ACC112 (cell line): ENCODE results near the gene IGF2BP3.
A peak's percentile ranks its signal among the peaks of the same experiment; 100 is the strongest.

Experiments used
- H2AFZ ChIP-seq: fragments of 200-600 bp; sonication (generic); one replicate; pipeline ENCODE4 v1.6.0; 2017; ENCODE audit warnings: antibody characterized with exemption, low read length; ENCODE audit not compliant: unreplicated experiment
- H3K27ac ChIP-seq: fragments of 200-600 bp; sonication (generic); 2 replicates; pipeline ENCODE4 v1.5.1; 2014; ENCODE audit warnings: low read depth, mild to moderate bottlenecking, antibody characterized with exemption, low read length, moderate library complexity
- H3K27me3 ChIP-seq: fragments of 200-600 bp; sonication (generic); 2 replicates; pipeline ENCODE4 v1.6.1; 2014; ENCODE audit warnings: mild to moderate bottlenecking, antibody characterized with exemption, low read length, moderate library complexity, mixed read lengths; ENCODE audit not compliant: insufficient read depth
- H3K36me3 ChIP-seq: fragments of 200-600 bp; sonication (generic); 2 replicates; pipeline ENCODE4 v1.6.1; 2016; ENCODE audit warnings: mild to moderate bottlenecking, antibody characterized with exemption, low read length, moderate library complexity, mixed read lengths; ENCODE audit not compliant: insufficient read depth
- H3K4me1 ChIP-seq: fragments of 200-600 bp; sonication (generic); one replicate; pipeline ENCODE4 v1.6.1; 2016; ENCODE audit warnings: low read length, mixed read lengths; ENCODE audit not compliant: insufficient read depth, unreplicated experiment, control insufficient read depth
- H3K4me3 ChIP-seq: fragments of 200-600 bp; sonication (generic); 2 replicates; pipeline ENCODE4 v1.5.1; 2014; ENCODE audit warnings: mild to moderate bottlenecking, low read depth, low read length
- H3K79me2 ChIP-seq: fragments of 200-600 bp; sonication (generic); one replicate; pipeline ENCODE4 v1.6.0; 2016; ENCODE audit warnings: low read length; ENCODE audit not compliant: control insufficient read depth, unreplicated experiment, insufficient read depth

IGF2BP3 gene

GRCh38 chr7:23378996-23379395 is 91.3 kb downstream of the IGF2BP3 start:
- Histone ChIP-seq H3K79me2 (peaks cover 42% of the 10 kb centered on the region), H3K4me1 (peaks cover 44% of the 10 kb centered on the region), H3K36me3 (no peaks in the 10 kb centered on the region), H3K27ac (no peak overlapping the region), H3K4me3 (no peak overlapping the region), H3K27me3 (no peaks in the 10 kb centered on the region), H2AFZ (no peak overlapping the region)

- Histone ChIP-seq H3K79me2 (peaks cover 46% of the 10 kb centered on the region), H2AFZ (no peak overlapping the region), H3K27me3 (no peaks in the 10 kb centered on the region), H3K4me1 (peaks cover 53% of the 10 kb centered on the region), H3K36me3 (no peaks in the 10 kb centered on the region), H3K4me3 (peak overlapping the region; percentile 2; the same call in 1 of the 2 replicates), H3K27ac (peak overlapping the region; percentile 64)
These were observed 93.2 kb downstream of the IGF2BP3 start for GRCh38 chr7:23377134-23377533.

GRCh38 chr7:23373151-23374004 is 96.9 kb downstream of the IGF2BP3 start:
- Histone ChIP-seq H3K4me1 (peaks cover 43% of the 10 kb centered on the region), H3K27me3 (no peaks in the 10 kb centered on the region), H3K4me3 (peak overlapping the region; percentile 7; the same call in 1 of the 2 replicates), H3K79me2 (peaks cover 43% of the 10 kb centered on the region), H2AFZ (no peak overlapping the region), H3K27ac (peak overlapping the region; percentile 70), H3K36me3 (no peaks in the 10 kb centered on the region)

- no peaks in the 10 kb centered on the region for H3K27me3 ChIP-seq
- H3K79me2 ChIP-seq, result peaks cover 43% of the 10 kb centered on the region
- no peaks in the 10 kb centered on the region for H3K36me3 ChIP-seq
- no peak overlapping the region for H3K4me3 ChIP-seq
- H2AFZ ChIP-seq, result no peak overlapping the region
- H3K27ac ChIP-seq, result peak overlapping the region; percentile 70; the same call in 1 of the 2 replicates
- peaks cover 37% of the 10 kb centered on the region for H3K4me1 ChIP-seq
These were observed 97.7 kb downstream of the IGF2BP3 start for GRCh38 chr7:23372611-23373010.

GRCh38 chr7:23371654-23372053 is 98.6 kb downstream of the IGF2BP3 start:
- Histone ChIP-seq H3K27ac (no peak overlapping the region), H3K79me2 (peaks cover 40% of the 10 kb centered on the region), H3K4me1 (peaks cover 27% of the 10 kb centered on the region), H2AFZ (no peak overlapping the region), H3K36me3 (no peaks in the 10 kb centered on the region), H3K27me3 (no peaks in the 10 kb centered on the region), H3K4me3 (no peak overlapping the region)

GRCh38 chr7:23369695-23370404 is 100.4 kb downstream of the IGF2BP3 start:
- Histone ChIP-seq H2AFZ (no peak overlapping the region), H3K79me2 (peaks cover 26% of the 10 kb centered on the region), H3K36me3 (no peaks in the 10 kb centered on the region), H3K4me3 (no peak overlapping the region), H3K27ac (no peak overlapping the region), H3K4me1 (peaks cover 21% of the 10 kb centered on the region), H3K27me3 (no peaks in the 10 kb centered on the region)

- Histone ChIP-seq H3K27ac (no peak overlapping the region), H3K36me3 (no peaks in the 10 kb centered on the region), H3K4me1 (peaks cover 16% of the 10 kb centered on the region), H3K79me2 (peaks cover 20% of the 10 kb centered on the region), H3K27me3 (no peaks in the 10 kb centered on the region), H2AFZ (no peak overlapping the region), H3K4me3 (no peak overlapping the region)
These were observed 101.2 kb downstream of the IGF2BP3 start for GRCh38 chr7:23369100-23369499.

- peaks cover 40% of the 10 kb centered on the region for H3K4me1 ChIP-seq
These were observed 112.1 kb downstream of the IGF2BP3 start for GRCh38 chr7:23358152-23358674.

GRCh38 chr7:23357190-23358093 is 112.8 kb downstream of the IGF2BP3 start:
- no peak overlapping the region for H2AFZ ChIP-seq
- peaks cover 29% of the 10 kb centered on the region for H3K79me2 ChIP-seq
- peaks cover 13% of the 10 kb centered on the region for H3K36me3 ChIP-seq
- no peaks in the 10 kb centered on the region for H3K27me3 ChIP-seq
- H3K4me1 ChIP-seq, result peaks cover 44% of the 10 kb centered on the region
- H3K4me3 ChIP-seq, result peak overlapping the region; percentile 41
- peak overlapping the region; percentile 66 for H3K27ac ChIP-seq

More at GRCh38 chr7:23358152-23358674, 112.1 kb downstream of the IGF2BP3 start:
- H3K27ac ChIP-seq, result peak overlapping the region; percentile 66
- no peaks in the 10 kb centered on the region for H3K27me3 ChIP-seq
- H3K4me3 ChIP-seq, result peak overlapping the region; percentile 41; the same call in 1 of the 2 replicates
- no peak overlapping the region for H2AFZ ChIP-seq
- peaks cover 13% of the 10 kb centered on the region for H3K36me3 ChIP-seq
- H3K79me2 ChIP-seq, result peaks cover 28% of the 10 kb centered on the region

GRCh38 chr7:23356726-23357125 is 113.6 kb downstream of the IGF2BP3 start:
- peak overlapping the region; percentile 66 for H3K27ac ChIP-seq
- no peak overlapping the region for H2AFZ ChIP-seq
- H3K4me3 ChIP-seq, result peak overlapping the region; percentile 39
- H3K79me2 ChIP-seq, result peaks cover 29% of the 10 kb centered on the region
- H3K4me1 ChIP-seq, result peaks cover 47% of the 10 kb centered on the region
- H3K36me3 ChIP-seq, result peaks cover 11% of the 10 kb centered on the region
- H3K27me3 ChIP-seq, result no peaks in the 10 kb centered on the region
